Osteocyte (in vitro differentiated cells): ENCODE data around the gene TCERG1L. TPM values are rescaled to one million over a fixed set of nuclear protein-coding genes. Genes with fewer than 3 reads are reported as not detected.

Experiments used
- DNase-seq: peaks from one replicate; pipeline ENCODE4 v3.0.0; 2021; ENCODE audit warnings: mixed read lengths; ENCODE audit not compliant: unreplicated experiment; ENCODE audit errors: extremely low spot score
- H3K27ac Mint-ChIP-seq: one replicate; pipeline ENCODE4 v1.8.0; 2021; ENCODE audit warnings: mild to moderate bottlenecking, mixed read lengths; ENCODE audit not compliant: unreplicated experiment
- H3K27me3 Mint-ChIP-seq: one replicate; pipeline ENCODE4 v1.8.0; 2021; ENCODE audit warnings: mixed read lengths; ENCODE audit not compliant: unreplicated experiment
- H3K36me3 Mint-ChIP-seq: one replicate; pipeline ENCODE4 v1.8.0; 2021; ENCODE audit warnings: mixed read lengths; ENCODE audit not compliant: unreplicated experiment
- H3K4me1 Mint-ChIP-seq: one replicate; pipeline ENCODE4 v1.8.0; 2021; ENCODE audit warnings: mixed read lengths; ENCODE audit not compliant: unreplicated experiment
- H3K4me3 Mint-ChIP-seq: one replicate; pipeline ENCODE4 v1.8.0; 2021; ENCODE audit warnings: mild to moderate bottlenecking, moderate library complexity, mixed read lengths; ENCODE audit not compliant: unreplicated experiment
- H3K9me3 Mint-ChIP-seq: one replicate; pipeline ENCODE4 v1.8.0; 2021; ENCODE audit warnings: mixed read lengths; ENCODE audit not compliant: unreplicated experiment
- total RNA-seq: library from RNA; stranded (reverse); gene quantifications from 2 replicates; pipeline ENCODE4 v1.2.1, GENCODE V29; 2021
- TF ChIP-seq, protein P1 (sequence below): fragments of 200-600 bp; sonication (generic); IDR thresholded peaks from 2 replicates; pipeline ENCODE4 v1.5.0; 2021; ENCODE audit warnings: antibody characterized with exemption, mild to moderate bottlenecking, moderate library complexity

The TCERG1L gene
- total RNA-seq, 1 donor from 2014 or later, result not detected

DNA sequence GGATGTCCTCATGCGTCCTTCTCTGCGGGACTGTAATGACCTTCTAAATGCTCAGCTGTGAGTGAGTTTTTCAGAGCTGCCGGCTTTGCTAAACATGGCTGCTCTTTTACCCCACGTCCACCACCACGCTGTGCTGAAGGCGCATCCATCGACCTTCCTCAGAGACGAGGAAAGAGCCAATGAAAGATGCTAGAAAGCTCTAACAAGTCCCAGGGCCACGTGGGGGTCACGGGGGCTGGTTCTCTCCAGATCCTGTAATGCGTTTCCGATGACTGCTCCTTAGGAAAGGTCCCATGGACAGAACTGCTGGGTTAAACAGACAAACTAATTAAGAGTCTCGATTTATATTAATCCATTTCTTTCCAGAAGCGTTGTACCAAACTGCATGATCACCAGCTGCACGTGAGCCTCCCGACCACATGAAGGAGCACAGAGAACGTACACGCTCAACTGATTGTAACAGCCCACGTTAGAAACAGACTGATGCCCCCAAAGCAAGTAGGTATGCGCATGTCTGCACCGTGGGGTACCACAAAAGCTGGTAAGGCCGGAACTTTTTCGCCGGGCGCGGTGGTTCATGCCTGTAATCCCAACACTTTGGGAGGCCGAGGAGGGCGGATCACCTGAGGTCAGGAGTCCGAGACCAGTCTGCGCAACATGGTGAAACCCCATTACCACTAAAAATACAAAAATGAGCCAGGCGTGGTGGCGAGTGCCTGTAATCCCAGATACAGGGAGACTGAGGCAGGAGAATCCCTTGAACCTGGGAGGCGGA is 109.6 kb downstream of the TCERG1L start:
- Mint-ChIP-seq H3K27ac (no peak overlapping the region), H3K4me1 (no peaks in the 10 kb centered on the region), H3K36me3 (no peaks in the 10 kb centered on the region), H3K27me3 (no peaks in the 10 kb centered on the region), H3K9me3 (peaks cover 24% of the 10 kb centered on the region), H3K4me3 (no peak overlapping the region)
- peak; percentile 80 for DNase-seq
- TF ChIP-seq, protein P1, sequence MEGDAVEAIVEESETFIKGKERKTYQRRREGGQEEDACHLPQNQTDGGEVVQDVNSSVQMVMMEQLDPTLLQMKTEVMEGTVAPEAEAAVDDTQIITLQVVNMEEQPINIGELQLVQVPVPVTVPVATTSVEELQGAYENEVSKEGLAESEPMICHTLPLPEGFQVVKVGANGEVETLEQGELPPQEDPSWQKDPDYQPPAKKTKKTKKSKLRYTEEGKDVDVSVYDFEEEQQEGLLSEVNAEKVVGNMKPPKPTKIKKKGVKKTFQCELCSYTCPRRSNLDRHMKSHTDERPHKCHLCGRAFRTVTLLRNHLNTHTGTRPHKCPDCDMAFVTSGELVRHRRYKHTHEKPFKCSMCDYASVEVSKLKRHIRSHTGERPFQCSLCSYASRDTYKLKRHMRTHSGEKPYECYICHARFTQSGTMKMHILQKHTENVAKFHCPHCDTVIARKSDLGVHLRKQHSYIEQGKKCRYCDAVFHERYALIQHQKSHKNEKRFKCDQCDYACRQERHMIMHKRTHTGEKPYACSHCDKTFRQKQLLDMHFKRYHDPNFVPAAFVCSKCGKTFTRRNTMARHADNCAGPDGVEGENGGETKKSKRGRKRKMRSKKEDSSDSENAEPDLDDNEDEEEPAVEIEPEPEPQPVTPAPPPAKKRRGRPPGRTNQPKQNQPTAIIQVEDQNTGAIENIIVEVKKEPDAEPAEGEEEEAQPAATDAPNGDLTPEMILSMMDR, result no peak

DNA sequence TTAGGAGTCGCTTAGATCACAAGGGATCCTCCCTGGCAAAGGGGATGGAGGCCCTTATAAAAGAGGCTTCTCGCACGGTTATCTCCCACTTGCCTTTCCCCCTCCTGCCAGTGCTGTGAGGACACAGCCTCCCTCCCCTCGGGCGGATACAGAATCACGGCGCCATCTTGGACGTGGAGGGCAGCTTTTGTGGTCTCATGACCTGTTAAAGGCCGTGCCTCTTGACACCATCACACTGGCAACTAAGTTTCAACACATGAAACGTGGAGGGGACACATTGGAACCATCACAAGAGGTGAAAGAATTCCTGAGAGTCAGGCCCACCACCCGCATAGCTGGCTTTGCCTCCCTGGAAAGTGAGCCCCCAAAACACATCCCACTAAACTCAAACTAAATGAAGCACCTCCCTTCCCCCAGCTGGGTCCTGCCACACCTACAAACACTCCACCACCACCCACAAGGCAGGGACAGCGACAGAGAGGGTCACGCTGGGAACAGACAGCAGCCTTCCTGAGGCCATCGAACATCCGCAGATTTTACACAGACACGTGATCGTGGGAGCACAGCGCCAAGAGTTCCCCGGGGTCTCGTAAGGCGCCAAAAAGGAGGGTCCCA is 110.6 kb downstream of the TCERG1L start:
- Mint-ChIP-seq H3K4me1 (no peaks in the 10 kb centered on the region), H3K27ac (no peak overlapping the region), H3K27me3 (no peaks in the 10 kb centered on the region), H3K4me3 (no peak overlapping the region), H3K36me3 (no peaks in the 10 kb centered on the region), H3K9me3 (peaks cover 26% of the 10 kb centered on the region)
- peak; percentile 71 for DNase-seq
- TF ChIP-seq, protein P1, result no peak

DNA sequence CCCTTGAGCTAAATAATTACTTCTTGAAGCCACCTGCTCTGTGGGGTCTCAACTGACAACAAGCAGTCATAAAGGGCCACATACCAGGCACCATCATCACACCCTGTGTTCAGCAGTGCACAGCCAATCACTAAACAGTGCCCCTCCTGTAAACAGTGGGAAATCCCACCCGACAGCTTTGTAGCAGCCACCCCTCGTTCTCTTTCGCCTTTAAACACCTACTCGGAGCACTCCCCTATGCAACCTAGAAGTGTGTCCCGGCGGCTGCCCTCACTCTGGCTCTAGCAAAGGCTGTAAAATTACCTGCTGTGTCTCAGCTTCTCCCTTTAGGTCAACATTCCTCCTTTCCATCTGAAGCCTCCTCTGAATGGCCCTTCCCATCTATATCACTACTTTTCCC is 111.9 kb downstream of the TCERG1L start:
- Mint-ChIP-seq H3K4me1 (no peaks in the 10 kb centered on the region), H3K36me3 (no peaks in the 10 kb centered on the region), H3K4me3 (no peak overlapping the region), H3K9me3 (peaks cover 30% of the 10 kb centered on the region), H3K27ac (no peak overlapping the region), H3K27me3 (no peaks in the 10 kb centered on the region)
- TF ChIP-seq, protein P1, result no peak
- DNase-seq, result no peak

DNA sequence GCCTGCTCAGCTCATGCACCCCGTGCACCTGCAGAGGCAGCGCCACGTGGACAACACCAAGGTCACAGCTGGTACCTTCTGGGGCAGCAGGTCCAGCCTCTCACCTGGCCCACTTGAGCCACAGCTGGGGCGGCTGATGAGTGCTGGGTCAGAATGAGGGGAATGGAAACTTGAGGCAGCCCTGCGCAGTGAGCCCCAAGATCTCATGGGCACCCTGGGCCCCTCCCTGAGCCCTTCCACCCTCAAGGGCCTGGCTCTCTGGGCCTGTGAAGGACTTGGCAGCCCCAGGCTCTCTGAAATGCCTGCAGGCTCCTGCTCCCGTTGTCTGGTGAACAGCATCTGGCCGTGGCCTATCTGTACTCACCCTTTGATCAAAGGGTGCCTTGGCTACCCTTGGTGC is 112.7 kb downstream of the TCERG1L start:
- no peak overlapping the region for H3K27ac Mint-ChIP-seq
- TF ChIP-seq, protein P1, result no peak
- no peaks in the 10 kb centered on the region for H3K4me1 Mint-ChIP-seq
- no peaks in the 10 kb centered on the region for H3K27me3 Mint-ChIP-seq
- DNase-seq, result no peak
- no peak overlapping the region for H3K4me3 Mint-ChIP-seq
- no peaks in the 10 kb centered on the region for H3K36me3 Mint-ChIP-seq
- H3K9me3 Mint-ChIP-seq, result peaks cover 30% of the 10 kb centered on the region

DNA sequence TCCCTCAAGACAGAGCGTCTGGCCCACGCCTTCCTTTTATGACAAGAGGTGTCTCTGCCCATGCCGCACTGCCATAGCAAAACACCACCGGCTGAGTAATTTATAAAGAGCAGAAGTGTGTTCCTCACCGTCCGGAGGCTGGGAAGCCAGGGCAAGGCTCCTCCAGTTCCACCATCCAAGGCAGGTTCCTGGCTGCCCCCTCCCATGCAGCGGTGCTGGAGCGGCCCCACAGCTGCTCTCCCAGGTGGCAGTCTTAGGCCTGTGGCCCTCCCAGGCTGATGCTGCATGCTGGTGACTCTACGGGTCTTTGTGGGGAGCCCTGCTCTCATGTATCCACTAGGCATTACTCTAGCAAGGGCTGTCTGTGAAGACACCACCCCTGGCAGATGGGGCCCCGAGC is 113.1 kb downstream of the TCERG1L start:
- Mint-ChIP-seq H3K9me3 (peaks cover 35% of the 10 kb centered on the region), H3K27ac (no peak overlapping the region), H3K36me3 (no peaks in the 10 kb centered on the region), H3K4me3 (no peak overlapping the region), H3K4me1 (no peaks in the 10 kb centered on the region), H3K27me3 (no peaks in the 10 kb centered on the region)
- TF ChIP-seq, protein P1, result no peak
- DNase-seq, result peak; percentile 57
